Thoracic aorta (tissue), 2 donors: ENCODE results near the gene ELMOD1. TPM values are rescaled to one million over a fixed set of nuclear protein-coding genes. Genes with fewer than 3 reads are reported as not detected.

Experiments used
- ATAC-seq: fragments of 150-250 bp; one replicate; pipeline ENCODE4 v1.8.0; 2017; ENCODE audit warnings: low read depth; ENCODE audit not compliant: insufficient number of reproducible peaks, low FRiP score
- DNase-seq: peaks from one replicate; pipeline ENCODE4 v3.0.0-alpha.2; 2020; ENCODE audit warnings: low spot score
- H3K27ac ChIP-seq, 2 donors: fragments of 200-600 bp; sonication (generic); 1 replicate in 1 of 2; 2 replicates in 1 of 2; pipeline ENCODE4 v1.5.1; 2016; ENCODE audit warnings: mild to moderate bottlenecking in 2 of 2, moderate library complexity in 2 of 2
- H3K27me3 ChIP-seq: fragments of 200-600 bp; sonication (generic); replicated peaks from 2 replicates; pipeline ENCODE4 v1.6.0; 2016; ENCODE audit warnings: mild to moderate bottlenecking; ENCODE audit not compliant: insufficient read depth
- H3K36me3 ChIP-seq: fragments of 200-600 bp; sonication (generic); one replicate; pipeline ENCODE4 v1.5.1; 2016
- H3K4me1 ChIP-seq, 2 donors: fragments of 200-600 bp; sonication (generic); 1 replicate in 1 of 2; 2 replicates in 1 of 2; pipeline versions ENCODE4 v1.5.1 to v1.6.0; 2016; ENCODE audit warnings: low read depth in 2 of 2, mild to moderate bottlenecking in 1 of 2; ENCODE audit not compliant: control insufficient read depth in 1 of 2
- H3K4me3 ChIP-seq: fragments of 200-600 bp; sonication (generic); 2 replicates; pipeline ENCODE4 v1.5.1; 2016; ENCODE audit warnings: mild to moderate bottlenecking
- H3K9me3 ChIP-seq: fragments of 200-600 bp; sonication (generic); 2 replicates; pipeline ENCODE4 v1.5.1; 2016
- total RNA-seq, 2 donors: library from RNA; depleted of rRNA; stranded (reverse); fragments of >200 nt; gene quantifications; one replicate each; pipeline versions ENCODE4 v1.1.0 to v1.2.3, GENCODE V29; 2016
- TF ChIP-seq, protein P1 (sequence below): fragments of 200-600 bp; sonication (generic); IDR thresholded peaks from one replicate; pipeline ENCODE4 v1.5.1; 2019; ENCODE audit warnings: antibody characterized with exemption

Gene ELMOD1
- total RNA-seq = 1 to 10 TPM in 1 of 2 donors, not detected in 1; 3.2 TPM

DNA sequence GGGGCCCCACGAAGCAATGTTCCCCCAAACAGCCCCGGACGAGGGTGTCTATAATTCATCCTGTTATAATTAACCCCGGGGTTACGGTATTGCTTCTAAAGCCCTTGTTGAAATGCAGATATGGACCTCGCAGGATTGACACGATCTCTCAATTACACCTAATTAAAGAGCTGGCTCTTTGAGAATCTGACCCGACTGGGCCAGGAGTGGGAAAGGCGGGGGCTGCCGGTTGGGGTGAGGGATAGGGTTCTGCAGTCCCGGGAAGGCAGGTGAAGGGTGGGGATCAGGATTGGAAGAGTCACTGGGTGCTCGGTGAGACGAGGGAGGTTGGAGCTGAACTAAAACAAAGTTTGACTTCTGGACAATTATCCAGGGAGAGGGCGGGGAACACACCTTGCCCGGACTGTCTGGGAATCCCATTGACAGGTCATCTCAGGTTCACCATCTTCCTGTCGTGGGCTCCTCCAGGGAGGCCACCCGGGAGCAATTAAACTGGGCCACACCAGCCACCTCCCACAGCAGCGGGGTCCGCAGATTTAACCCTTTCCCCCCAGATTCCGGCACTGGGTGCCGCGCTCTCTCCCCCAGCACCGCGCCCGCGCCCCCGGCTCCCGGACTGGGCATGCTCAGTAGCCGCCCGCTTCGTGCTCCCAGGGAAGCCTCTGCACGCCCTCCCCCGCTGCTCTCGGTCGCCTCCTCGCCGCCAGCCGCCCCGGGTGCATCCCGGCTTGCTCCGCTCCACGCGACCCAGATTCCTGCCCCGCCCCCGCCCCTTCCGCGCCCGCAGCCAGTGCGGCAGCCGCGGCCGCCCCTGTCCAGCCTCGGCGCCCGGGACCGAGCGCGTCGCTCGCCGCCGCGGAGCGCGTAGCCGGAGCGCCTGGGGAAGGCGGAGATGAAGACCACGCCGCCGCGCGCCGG lies at the start of gene ELMOD1:
TSS of gene ELMOD1 (plus strand) at position 688 of the 918 bp plus-strand sequence. CDS start 27,043 bp downstream, outside the sequence.
- Histone ChIP-seq H3K4me3 (peak within 1 kb of the TSS; percentile 70), H3K9me3 (no peaks in the 10 kb centered on the region), H3K4me1 (peaks cover 7 to 20% of the 10 kb centered on the region in 2 donors), H3K36me3 (no peaks in the 10 kb centered on the region), H3K27ac (no peak within 1 kb of the TSS), H3K27me3 (no peaks in the 10 kb centered on the region)
- no peak for ATAC-seq
- DNase-seq = no peak
- TF ChIP-seq, protein P1, sequence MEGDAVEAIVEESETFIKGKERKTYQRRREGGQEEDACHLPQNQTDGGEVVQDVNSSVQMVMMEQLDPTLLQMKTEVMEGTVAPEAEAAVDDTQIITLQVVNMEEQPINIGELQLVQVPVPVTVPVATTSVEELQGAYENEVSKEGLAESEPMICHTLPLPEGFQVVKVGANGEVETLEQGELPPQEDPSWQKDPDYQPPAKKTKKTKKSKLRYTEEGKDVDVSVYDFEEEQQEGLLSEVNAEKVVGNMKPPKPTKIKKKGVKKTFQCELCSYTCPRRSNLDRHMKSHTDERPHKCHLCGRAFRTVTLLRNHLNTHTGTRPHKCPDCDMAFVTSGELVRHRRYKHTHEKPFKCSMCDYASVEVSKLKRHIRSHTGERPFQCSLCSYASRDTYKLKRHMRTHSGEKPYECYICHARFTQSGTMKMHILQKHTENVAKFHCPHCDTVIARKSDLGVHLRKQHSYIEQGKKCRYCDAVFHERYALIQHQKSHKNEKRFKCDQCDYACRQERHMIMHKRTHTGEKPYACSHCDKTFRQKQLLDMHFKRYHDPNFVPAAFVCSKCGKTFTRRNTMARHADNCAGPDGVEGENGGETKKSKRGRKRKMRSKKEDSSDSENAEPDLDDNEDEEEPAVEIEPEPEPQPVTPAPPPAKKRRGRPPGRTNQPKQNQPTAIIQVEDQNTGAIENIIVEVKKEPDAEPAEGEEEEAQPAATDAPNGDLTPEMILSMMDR = no peak

DNA sequence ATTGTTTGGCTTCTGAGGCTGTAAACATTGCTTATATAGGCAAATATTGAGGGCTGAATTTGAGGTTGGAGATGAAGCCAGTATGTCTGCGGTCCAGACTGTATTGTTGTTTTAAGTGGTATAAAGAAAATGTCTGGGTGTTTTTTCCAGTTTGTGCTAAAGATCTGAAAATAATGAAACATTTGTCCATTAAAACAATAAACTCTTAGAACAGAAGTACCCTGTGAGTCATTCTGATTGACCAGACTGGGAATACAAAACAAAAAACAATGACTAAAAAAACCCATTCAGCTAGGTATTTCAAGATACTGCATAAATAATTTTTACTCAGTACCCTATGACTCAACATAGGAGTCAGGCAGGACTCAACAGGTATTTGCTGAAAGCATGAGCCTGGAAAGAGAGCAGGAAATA lies 45.8 kb upstream of the ELMOD1 start:
- Histone ChIP-seq H3K4me1 (no peaks in the 10 kb centered on the region), H3K36me3 (peaks cover 7% of the 10 kb centered on the region), H3K9me3 (no peaks in the 10 kb centered on the region), H3K27me3 (no peaks in the 10 kb centered on the region), H3K27ac (no peak overlapping the region), H3K4me3 (no peak overlapping the region)
- TF ChIP-seq, protein P1 = no peak
- no peak for DNase-seq
- ATAC-seq = no peak

DNA sequence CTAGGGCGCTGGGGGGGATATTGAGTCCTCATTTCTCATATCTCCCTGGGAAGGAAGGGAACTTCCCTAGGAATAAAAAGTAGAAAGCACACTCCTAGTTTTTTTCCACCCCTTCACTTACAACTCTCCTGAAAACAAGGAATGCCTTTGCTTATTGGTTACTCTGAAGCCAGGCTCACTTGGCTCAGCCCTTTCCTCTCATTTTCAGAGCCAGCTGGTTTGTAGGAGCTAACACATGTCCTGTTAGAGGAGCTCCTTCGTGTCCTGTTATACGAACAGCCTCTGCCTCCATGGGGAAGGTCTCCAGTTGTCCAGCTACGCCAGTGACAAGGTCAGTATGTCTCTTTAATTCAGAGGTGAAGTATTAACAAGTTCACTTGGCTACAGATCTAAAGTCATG lies 43.0 kb upstream of the ELMOD1 start:
- Histone ChIP-seq H3K4me1 (no peaks in the 10 kb centered on the region), H3K27ac (no peak overlapping the region), H3K4me3 (no peak overlapping the region), H3K36me3 (peaks cover 19% of the 10 kb centered on the region), H3K9me3 (no peaks in the 10 kb centered on the region), H3K27me3 (no peaks in the 10 kb centered on the region)
- DNase-seq (no peak), ATAC-seq (no peak)
- TF ChIP-seq, protein P1 = no peak

DNA sequence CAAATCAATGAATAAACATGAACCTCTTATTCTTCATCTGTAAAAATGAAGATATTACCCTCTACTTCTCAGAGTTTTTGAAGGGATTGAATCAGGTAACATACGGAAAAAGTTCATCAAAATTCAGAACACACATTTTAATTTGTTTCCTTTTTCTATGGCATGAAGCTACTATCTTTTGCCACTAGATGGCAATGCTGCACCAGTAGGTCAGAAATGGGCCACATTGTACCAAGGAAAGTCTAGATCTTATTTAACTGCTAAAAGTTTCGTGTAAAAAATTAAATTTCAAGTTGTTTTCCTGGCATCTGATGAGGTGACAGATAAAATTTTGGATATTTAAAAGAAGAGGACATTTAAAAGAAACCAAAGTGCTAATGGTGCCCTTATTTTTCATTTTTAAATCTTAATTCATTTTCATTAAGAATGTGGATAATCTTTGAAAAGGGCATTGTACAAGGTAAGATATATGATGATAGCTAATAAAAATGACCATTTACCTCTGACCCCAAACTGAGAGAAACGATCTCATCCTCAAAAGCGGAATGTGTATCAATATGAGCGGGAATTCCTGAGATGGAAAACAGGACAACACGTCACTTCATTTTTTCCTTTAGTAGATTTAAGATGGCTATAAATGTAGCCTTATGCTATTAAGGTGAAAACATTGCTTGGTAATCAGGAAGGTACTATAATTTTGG lies 41.5 kb upstream of the ELMOD1 start:
- DNase-seq = no peak
- no peaks in the 10 kb centered on the region for H3K27me3 ChIP-seq
- TF ChIP-seq, protein P1 = peak; percentile 75
- no peaks in the 10 kb centered on the region for H3K4me1 ChIP-seq
- H3K36me3 ChIP-seq = peaks cover 25% of the 10 kb centered on the region
- ATAC-seq = peak; percentile 60
- no peak overlapping the region for H3K4me3 ChIP-seq
- no peak overlapping the region for H3K27ac ChIP-seq
- no peaks in the 10 kb centered on the region for H3K9me3 ChIP-seq

DNA sequence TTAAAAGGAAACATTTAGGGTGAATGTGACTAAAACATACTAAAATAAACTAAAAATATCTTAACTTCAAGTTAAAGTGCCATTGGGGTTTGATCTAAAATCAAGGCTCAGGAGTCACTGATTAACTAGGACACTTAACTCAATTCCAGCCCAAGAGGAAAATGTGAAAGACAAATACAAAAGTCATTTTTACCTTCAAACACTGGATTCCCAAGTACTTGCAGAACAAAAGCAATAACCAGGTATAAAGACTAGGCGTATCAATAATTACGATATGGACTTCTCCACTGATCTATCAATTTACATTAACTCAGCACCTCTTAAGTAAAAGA lies 41.0 kb upstream of the ELMOD1 start:
- ATAC-seq (no peak), DNase-seq (no peak)
- H3K4me1 ChIP-seq = no peaks in the 10 kb centered on the region
- TF ChIP-seq, protein P1 = no peak
- no peaks in the 10 kb centered on the region for H3K9me3 ChIP-seq
- peaks cover 25% of the 10 kb centered on the region for H3K36me3 ChIP-seq
- no peaks in the 10 kb centered on the region for H3K27me3 ChIP-seq
- H3K27ac ChIP-seq = no peak overlapping the region
- H3K4me3 ChIP-seq = no peak overlapping the region
